HepG2 (cell line): ENCODE measurements around the gene ST6GALNAC2. TPM values are rescaled to one million over a fixed set of nuclear protein-coding genes. Genes with fewer than 3 reads are reported as not detected.
A peak's percentile ranks its signal among the peaks of the same experiment; 100 is the strongest.

ENCODE experiments used
- FLYWCH1 ChIP-seq: sonication (generic); formaldehyde crosslinking; IDR thresholded peaks from 2 replicates; pipeline ENCODE4 v1.8.1; 2023; ENCODE audit warnings: mild to moderate bottlenecking, missing genetic modification reagents
- HMGA1 ChIP-seq: sonication (generic); formaldehyde crosslinking; conservative IDR thresholded peaks from 2 replicates; pipeline ENCODE4 v1.4.0; 2020; ENCODE audit warnings: missing genetic modification reagents
- JDP2 ChIP-seq: sonication (generic); formaldehyde crosslinking; IDR thresholded peaks from 2 replicates; pipeline ENCODE4 v1.8.1; 2022; ENCODE audit warnings: missing genetic modification reagents, borderline replicate concordance
- MBD4 ChIP-seq: IDR thresholded peaks from 2 replicates; pipeline ENCODE4 v1.6.1; 2012; ENCODE audit warnings: low read length, inconsistent platforms, borderline replicate concordance
- MBNL3 ChIP-seq: fragments of 250-450 bp; sonication (Bioruptor Pico); conservative IDR thresholded peaks from 2 replicates; pipeline ENCODE4 v1.8.0; 2022; ENCODE audit warnings: mild to moderate bottlenecking, inconsistent platforms
- NFRKB ChIP-seq: fragments of 450-650 bp; IDR thresholded peaks from 2 replicates; pipeline ENCODE4 v1.6.1; 2017
- NR3C1 ChIP-seq: sonication (generic); formaldehyde crosslinking; IDR thresholded peaks from 2 replicates; pipeline ENCODE4 v1.4.0; 2020; ENCODE audit warnings: missing genetic modification reagents
- PHF20 ChIP-seq: sonication (generic); formaldehyde crosslinking; IDR thresholded peaks from 2 replicates; pipeline ENCODE4 v1.5.0; 2020; ENCODE audit warnings: mild to moderate bottlenecking, missing genetic modification reagents
- RERE ChIP-seq: IDR thresholded peaks from 2 replicates; pipeline ENCODE4 v1.6.1; 2016; ENCODE audit warnings: low read depth, missing genetic modification reagents, missing compliant biosample characterization
- SIN3B ChIP-seq: fragments of 150-350 bp; IDR thresholded peaks from 2 replicates; pipeline ENCODE4 v1.6.1; 2014; ENCODE audit warnings: low read length
- SIX1 ChIP-seq: sonication (generic); formaldehyde crosslinking; IDR thresholded peaks from 2 replicates; pipeline ENCODE4 v1.4.0; 2020; ENCODE audit warnings: missing genetic modification reagents, borderline replicate concordance
- STAT5B ChIP-seq: sonication (generic); formaldehyde crosslinking; IDR thresholded peaks from 2 replicates; pipeline ENCODE4 v1.4.0; 2020; ENCODE audit warnings: missing genetic modification reagents
- SUZ12 ChIP-seq: fragments of 150-350 bp; IDR thresholded peaks from 2 replicates; pipeline ENCODE4 v1.6.1; 2014; ENCODE audit warnings: low read depth, low read length
- USF2 ChIP-seq, 2 experiments: sonication (generic) in 1 of 2; formaldehyde crosslinking in 1 of 2; IDR thresholded peaks; 2 replicates each; pipeline versions ENCODE4 v1.5.1 to v1.6.1; 2011 to 2020; ENCODE audit warnings: borderline replicate concordance in 1 of 2, low read depth in 1 of 2, low read length in 1 of 2, mild to moderate bottlenecking in 1 of 2, missing genetic modification reagents in 1 of 2, moderate library complexity in 1 of 2
- ZBTB3 ChIP-seq: sonication (generic); formaldehyde crosslinking; IDR thresholded peaks from 2 replicates; pipeline ENCODE4 v1.4.0; 2020; ENCODE audit warnings: low read depth, mild to moderate bottlenecking, moderate library complexity, missing genetic modification reagents, borderline replicate concordance
- ZNF329 ChIP-seq: sonication (generic); formaldehyde crosslinking; IDR thresholded peaks from 2 replicates; pipeline ENCODE4 v1.9.0; 2021; ENCODE audit warnings: low read depth, mild to moderate bottlenecking, missing genetic modification reagents
- ZNF44 ChIP-seq: sonication (generic); formaldehyde crosslinking; IDR thresholded peaks from 2 replicates; pipeline ENCODE4 v1.5.1; 2020; ENCODE audit warnings: mild to moderate bottlenecking, missing genetic modification reagents
- ZNF687 ChIP-seq: sonication (generic); formaldehyde crosslinking; IDR thresholded peaks from 2 replicates; pipeline ENCODE4 v1.5.1; 2020; ENCODE audit warnings: mild to moderate bottlenecking, missing genetic modification reagents, moderate library complexity
- ZNF883 ChIP-seq: sonication (generic); formaldehyde crosslinking; IDR thresholded peaks from 2 replicates; pipeline ENCODE4 v1.5.1; 2020; ENCODE audit warnings: mild to moderate bottlenecking, missing genetic modification reagents; ENCODE audit errors: not compliant biosample characterization
- polyA plus RNA-seq, 8 experiments: library from polyadenylated mRNA; depleted of rRNA in 3 of 8; stranded (reverse) in 7 of 8; unstranded in 1 of 8; fragments of >200 nt; fragmentation: Illumina TruSeq in 4 of 8; extraction: Trizol in 4 of 8; gene quantifications; 2 replicates each; pipeline versions ENCODE4 v1.2.1 to v1.2.3, GENCODE V29; 2011 to 2016; ENCODE audit warnings: low read depth in 4 of 8, missing spikeins in 1 of 8, mixed read lengths in 1 of 8; ENCODE audit not compliant: insufficient read depth in 1 of 8
- total RNA-seq, 5 experiments: library from RNA; depleted of rRNA; stranded (reverse); fragments of >200 nt; fragmentation: Illumina TruSeq; extraction: Trizol; gene quantifications; 2 replicates each; pipeline ENCODE4 v1.2.3, GENCODE V29; 2016; ENCODE audit warnings: low read depth in 1 of 5

Gene ST6GALNAC2
- total and polyA plus RNA-seq, 2 of the 13 experiments (the other 11 are each of a cell fraction or from before 2014, with no cell fraction given), result 0.12 to 0.49 TPM

- TF ChIP-seq PHF20 (CRISPR knock-in tag) (no peak), HMGA1 (no peak), ZNF44 (CRISPR knock-in tag) (no peak), USF2 (IDR thresholded peaks at IDR 0.05; ENCODE audit: low read depth, low read length) (no peak), USF2 (CRISPR knock-in tag; IDR thresholded peaks at IDR 0.05; ENCODE audit: borderline replicate concordance) (peak; percentile 29; the same call in 1 of the 2 replicates), NR3C1 (CRISPR knock-in tag) (no peak), MBNL3 (CRISPR knock-in tag) (no peak), NFRKB (no peak), FLYWCH1 (CRISPR knock-in tag) (no peak), JDP2 (CRISPR knock-in tag) (no peak), ZNF329 (CRISPR knock-in tag) (peak; percentile 48; the same call in 1 of the 2 replicates), ZNF687 (CRISPR knock-in tag) (peak; percentile 94), SIN3B (no peak), RERE (CRISPR knock-in tag) (no peak), ZNF883 (CRISPR knock-in tag) (peak; percentile 14), SIX1 (no peak), ZBTB3 (CRISPR knock-in tag) (no peak), STAT5B (CRISPR knock-in tag) (no peak), MBD4 (no peak), SUZ12 (no peak)
Observed at GRCh38 chr17:76527430-76528111, 58.1 kb downstream of the ST6GALNAC2 start (continued).
